SH-SY5Y (cell line): ENCODE results near the gene NECTIN3.

Experiments used
- GATA2 ChIP-seq: IDR thresholded peaks from 2 replicates; pipeline ENCODE4 v1.6.1; 2011; ENCODE audit warnings: mild to moderate bottlenecking, low read depth, low read length
- GATA3 ChIP-seq: IDR thresholded peaks from 2 replicates; pipeline ENCODE4 v1.6.1; 2011; ENCODE audit warnings: low read depth, mild to moderate bottlenecking, low read length, moderate library complexity

DNA sequence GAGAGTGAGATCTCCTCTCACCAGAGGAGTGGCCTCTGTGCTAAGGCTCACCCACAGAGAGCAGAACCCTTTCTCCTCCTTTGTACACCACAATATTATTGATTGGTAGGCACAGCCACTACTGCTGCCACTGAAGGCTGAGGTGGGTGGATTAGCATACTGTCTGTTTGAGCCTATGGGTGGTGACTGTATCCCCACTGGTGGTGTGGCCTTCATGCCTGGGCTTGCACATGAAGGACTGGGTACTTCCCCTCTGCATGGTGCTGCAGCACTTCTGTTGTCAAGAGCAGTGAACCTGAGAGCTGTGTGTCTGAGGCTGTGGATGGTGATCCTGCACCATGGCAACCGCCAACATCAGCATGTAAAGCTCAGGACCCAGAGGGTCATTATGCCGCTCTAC, 35.7 kb upstream of the NECTIN3 start:
- TF ChIP-seq GATA2: no peak
- TF ChIP-seq GATA3: no peak
